Left cardiac atrium (tissue), 4 donors: ENCODE data around the gene MRPL19. TPM values are rescaled to one million over a fixed set of nuclear protein-coding genes. Genes with fewer than 3 reads are reported as not detected.
A peak's percentile ranks its signal among the peaks of the same experiment; 100 is the strongest.
"Not testable (repeated sequence)": the region's sequence is repeated elsewhere in the genome, so short reads cannot be mapped to it uniquely, and the experiment has no call there.

Experiments used
- ATAC-seq, 2 donors: fragments of 200-7000 bp; cut with Tn5 transposase; one replicate each; pipeline ENCODE4 v1.9.1; 2020; ENCODE audit warnings: mild to moderate bottlenecking in 2 of 2, moderate library complexity in 2 of 2
- DNase-seq: peaks from one replicate; pipeline ENCODE4 v3.0.0-alpha.2; 2020
- intact Hi-C, 2 donors: fragments of 100-400 bp; cut with DNase I; formaldehyde crosslinking; loops; one replicate each; pipeline versions ENCODE4 v1.14.1 to v1.15.1; 2022 to 2023
- total RNA-seq, 2 donors: library from RNA; stranded (reverse); fragmentation: NEBNext Ultra II Directional; extraction: Animal tissue kit (Norgen Biotek cat#: 25700); gene quantifications; one replicate each; pipeline ENCODE4 v1.2.1, GENCODE V29; 2021
- donor health status: DM: no; HTN: yes; CAD: no.
- donor health status: DM: no; HTN: yes; CAD: no; lungs with severe emphysema.
- donor health status: DM: yes; HTN: yes; CAD: no.
- donor health status: Dilated cardiomyopathy.

The MRPL19 gene
- total RNA-seq, 2 donors from 2014 or later: 40.4 to 46.1 TPM

DNA sequence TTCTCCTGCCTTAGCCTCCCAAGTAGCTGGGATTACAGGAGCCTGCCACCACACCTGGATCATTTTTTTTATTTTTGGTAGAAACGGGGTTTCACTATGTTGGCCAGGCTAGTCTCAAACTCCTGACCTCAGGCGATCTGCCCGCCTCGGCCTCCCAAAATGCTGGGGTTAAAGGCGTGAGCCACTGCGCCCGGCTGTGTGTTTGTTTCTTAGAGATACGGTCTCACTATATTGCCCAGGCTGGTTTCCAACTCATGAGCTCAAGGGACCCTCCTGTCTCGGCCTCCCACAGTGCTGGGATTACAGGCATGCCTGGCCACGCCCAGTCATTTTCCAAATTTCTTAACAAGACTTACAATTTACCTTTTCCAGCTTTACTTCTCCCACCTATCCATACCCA is 940 bp upstream of the MRPL19 start:
- intact Hi-C loops: no loop called here
- ATAC-seq (no peak), DNase-seq (no peak)

DNA sequence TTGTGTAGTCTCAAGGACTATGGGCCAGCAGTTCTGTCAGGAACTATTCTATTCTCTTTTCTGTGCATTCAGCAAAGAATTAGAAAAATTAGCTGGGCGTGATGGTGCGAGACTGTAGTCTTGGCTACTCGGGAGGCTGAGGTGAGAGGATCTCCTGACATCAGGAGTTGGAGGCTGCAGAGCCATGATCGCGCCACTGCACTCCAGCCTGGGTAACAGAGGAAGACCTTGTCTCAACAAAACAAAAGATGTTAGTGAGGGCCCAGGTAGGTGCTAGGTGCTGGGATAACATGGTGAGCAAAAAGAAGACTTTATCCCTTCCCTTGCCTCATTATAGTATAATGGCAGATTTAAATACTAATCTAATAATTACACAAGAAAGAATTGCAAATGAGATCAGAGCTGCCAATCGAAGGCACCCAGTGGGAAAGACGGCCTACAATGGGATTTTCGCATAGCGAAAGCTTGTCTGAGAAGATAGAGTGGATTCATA is 447 bp upstream of the MRPL19 start:
- intact Hi-C loops: no loop called here

DNA sequence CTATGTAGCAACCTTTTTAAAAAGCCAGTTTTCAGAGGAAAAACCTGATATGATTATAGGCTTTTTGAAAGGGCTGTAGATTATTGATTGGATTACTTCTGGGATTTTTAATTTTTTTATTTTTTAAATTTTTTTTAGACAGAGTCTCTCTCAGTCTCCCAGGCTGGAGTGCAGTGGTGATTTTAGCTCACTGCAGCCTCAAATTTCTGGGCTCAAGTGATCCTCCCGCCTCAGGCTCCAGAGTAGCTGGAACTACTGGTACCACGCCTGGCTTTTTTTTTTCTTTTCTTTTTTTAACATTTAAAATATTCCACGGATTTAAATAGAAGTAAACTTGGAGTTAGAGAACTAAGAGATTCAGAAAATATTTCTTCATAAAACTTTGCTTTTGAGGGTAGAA is 1.2 kb downstream of the MRPL19 start:
- DNase-seq (no peak), ATAC-seq (no peak)
- intact Hi-C loops: no loop called here

More for the DNA sequence above, 447 bp upstream of the MRPL19 start:
- peak in 1 of 2 donors; percentile 2 for ATAC-seq
- DNase-seq: no peak

DNA sequence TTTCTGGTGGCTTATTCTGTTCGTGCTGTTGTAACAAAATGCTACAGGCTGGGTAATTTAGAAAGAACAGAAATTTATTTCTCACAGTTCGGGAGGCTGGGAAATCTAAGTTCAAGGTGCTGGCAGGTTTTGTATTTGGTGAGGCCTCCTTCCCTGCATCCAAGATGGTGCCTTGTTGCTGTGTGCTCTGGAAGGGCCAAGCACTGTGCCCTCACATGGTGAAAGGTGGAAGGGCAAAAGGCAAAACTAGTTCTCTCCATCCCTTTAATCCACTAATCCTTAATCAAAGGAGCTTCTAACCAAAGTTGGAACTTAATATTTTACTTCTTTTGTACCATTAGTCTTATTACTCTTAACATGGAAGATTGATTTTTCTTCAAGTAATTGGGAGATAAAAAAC is 7.4 kb downstream of the MRPL19 start:
- no peak for DNase-seq
- no peak for ATAC-seq
- intact Hi-C loops: no loop called here

DNA sequence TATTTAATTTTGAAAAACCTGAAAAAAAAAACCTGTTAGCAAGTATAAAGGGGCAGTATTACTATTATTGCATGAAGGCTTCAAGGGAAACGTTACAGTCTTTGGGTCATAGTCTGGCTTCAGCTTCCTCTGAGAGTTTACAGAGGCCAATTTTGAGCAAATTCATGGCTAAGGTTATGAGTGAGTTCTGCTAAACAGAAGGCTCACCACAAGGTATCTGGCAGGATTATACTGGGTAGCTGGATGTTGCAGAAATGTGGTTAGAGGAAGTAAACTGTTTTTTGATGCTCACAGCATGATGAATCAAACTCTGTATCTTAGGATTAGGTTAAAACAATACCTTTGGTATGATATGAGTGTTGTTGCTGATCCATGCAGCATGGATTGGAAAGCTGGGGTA is 9.3 kb downstream of the MRPL19 start:
- no peak for ATAC-seq
- no peak for DNase-seq
- intact Hi-C loops: no loop called here

DNA sequence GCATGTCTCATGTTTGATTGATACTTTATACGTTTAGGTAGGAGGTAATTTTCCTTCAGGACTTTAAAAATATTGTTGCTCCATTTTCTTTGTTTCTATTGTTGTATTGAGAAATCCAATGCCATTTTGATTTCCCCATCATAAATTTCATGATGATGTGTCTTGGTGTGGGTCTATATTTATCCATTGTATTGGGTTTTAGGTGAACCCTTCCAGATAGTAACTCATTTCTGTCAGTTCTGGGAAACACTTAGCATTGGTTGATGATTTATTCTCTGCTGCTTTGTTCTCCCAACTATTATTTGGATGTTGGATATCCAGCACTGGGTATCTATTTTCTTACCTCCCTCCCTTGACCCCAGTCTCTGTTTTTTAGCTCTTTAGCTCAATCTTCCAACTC is 10.0 kb downstream of the MRPL19 start:
- intact Hi-C loops: no loop called here
- no peak for DNase-seq
- ATAC-seq: no peak

DNA sequence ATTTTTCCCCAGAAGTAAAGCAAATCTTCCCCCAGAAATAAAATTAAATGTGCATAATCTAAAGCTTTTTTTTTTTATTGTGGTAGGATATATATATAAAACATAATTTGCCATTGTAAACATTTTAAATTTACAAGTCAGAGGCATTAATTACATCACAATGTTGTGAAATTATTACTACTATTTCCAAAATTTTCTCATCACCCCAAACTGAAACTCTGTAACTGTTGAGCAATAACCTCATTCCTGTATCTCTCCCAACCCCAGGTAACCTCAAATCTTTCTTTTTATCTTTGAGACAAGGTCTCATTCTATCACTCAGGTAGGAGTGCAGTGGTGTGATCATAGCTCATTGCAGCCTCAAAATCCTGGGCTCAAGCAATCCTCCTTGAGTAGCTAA is 11.2 kb downstream of the MRPL19 start:
- intact Hi-C loops: no loop called here
- DNase-seq (no peak), ATAC-seq (no peak)

DNA sequence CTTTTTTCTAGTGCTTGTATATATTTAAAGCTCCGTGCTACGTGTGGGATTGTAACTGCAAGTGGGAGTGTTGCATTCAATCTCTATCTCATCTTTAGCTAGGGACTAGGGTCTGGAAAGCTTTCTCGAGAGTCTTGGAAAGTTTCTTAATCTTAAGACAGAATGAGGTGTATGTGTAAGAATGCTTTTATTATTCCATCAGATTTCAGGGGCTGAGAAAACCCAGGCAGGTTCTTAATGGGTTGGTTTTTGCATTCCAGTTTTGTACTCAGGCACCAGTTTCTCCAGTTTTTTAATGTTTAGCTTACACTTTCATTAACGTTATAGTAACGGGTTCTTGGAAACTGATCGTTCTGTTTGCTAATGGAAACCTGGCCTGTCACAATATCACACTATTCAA is 20.3 kb downstream of the MRPL19 start:
- ATAC-seq (no peak), DNase-seq (no peak)
- intact Hi-C loops: no loop called here

DNA sequence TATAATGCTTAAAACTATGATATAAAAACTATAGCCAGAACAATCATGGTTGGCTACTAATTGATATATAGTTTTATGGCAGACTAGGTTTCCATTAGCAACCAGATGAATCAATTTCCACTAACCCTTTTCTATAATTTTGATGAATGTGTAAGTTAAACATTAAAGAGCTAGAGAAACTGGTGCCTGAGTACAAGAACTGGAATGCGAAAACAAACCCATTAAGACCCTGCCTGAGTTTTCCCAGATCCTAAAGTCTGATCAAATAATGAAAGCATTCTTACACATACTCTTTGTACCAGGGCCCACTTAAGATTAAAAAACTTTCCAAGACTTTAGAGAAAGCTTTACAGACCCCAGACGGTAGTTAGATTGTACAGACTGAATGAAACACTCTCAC is 21.3 kb downstream of the MRPL19 start:
- ATAC-seq (no peak), DNase-seq (no peak)
- intact Hi-C loops: no loop called here

DNA sequence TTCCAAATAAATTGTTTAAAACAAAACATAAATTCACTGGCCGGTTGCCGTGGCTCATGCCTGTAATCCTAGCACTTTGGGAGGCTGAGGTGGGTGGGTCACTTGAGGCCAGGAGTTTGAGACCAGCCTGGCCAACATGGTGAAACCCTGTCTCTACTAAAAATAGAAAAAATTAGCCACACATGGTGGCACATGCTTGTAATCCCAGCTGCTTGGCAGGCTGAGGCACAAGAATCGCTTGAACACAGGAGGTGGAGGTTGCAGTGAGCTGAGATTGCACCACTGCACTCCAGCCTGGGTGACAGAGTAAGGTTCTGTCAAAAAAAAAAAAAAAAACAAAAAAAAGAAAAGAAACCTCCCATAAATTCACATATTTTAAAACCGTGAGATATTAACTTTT is 28.8 kb downstream of the MRPL19 start:
- DNase-seq: not testable (repeated sequence)
- peak in 1 of 2 donors; percentile 23 for ATAC-seq
- intact Hi-C loops: loop anchor here in 1 of 2 donors (5.0 kb wide), 1 partner anchor 33 kb away; no protein-coding TSS in a partner anchor

DNA sequence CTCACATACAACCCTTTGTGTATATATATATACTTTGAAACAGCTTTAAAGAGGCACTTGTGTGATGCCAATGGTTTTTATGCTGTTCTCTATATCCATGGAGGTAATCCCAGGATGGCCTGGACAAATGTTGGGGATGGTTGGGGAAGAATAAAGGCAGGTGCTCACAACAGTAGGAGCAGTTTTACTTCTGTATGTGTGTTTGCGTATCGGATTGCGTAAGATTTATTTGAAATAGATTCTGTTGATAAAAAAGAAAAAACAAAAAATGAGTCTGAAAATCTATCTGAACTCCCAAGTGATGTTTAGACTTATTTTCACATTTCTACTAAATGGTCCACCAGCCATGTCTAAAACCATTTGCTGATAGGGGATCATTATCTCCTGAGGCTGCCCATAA is 29.3 kb downstream of the MRPL19 start:
- intact Hi-C loops: loop anchor here in 1 of 2 donors (5.0 kb wide), 1 partner anchor 34 kb away; no protein-coding TSS in a partner anchor
- ATAC-seq (no peak), DNase-seq (no peak)

DNA sequence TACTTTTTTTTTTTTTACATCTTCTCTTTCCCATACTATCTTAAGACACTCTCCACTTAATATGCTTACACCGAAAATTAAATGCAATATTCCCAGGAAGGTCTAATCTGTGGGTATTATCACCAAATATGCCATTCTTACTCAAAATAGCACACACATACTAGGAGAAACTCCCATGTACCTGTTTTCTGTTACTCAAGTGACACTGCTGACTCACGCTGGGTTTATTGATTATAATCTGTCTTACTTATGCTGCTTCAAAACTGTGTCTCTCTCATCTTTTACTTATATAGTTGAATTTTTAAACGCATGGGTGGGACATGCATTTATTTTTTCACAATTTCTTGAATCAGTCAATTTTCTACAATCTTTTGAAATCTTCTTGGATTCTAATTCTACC is 29.9 kb downstream of the MRPL19 start:
- ATAC-seq: no peak
- no peak for DNase-seq
- intact Hi-C loops: loop anchor here in 1 of 2 donors (5.0 kb wide), 1 partner anchor 34 kb away; no protein-coding TSS in a partner anchor

DNA sequence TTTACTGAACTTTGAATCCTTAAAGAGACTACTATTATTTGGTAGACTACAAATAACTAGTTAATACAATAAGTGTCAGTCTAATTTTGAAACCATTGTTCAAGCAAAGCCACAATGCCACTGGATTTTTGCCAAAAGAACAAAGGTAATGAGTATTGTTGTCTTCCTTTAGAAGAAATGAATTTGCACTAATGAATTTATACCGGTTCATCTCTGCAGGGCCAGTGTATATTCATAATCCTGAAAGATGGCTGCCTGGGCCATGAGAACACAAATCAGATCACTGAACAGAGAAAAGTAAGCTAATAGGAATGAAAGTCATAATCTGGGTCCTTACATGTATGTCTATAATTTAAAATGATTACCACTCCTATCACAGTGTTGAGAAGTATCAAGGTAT is 33.0 kb downstream of the MRPL19 start:
- intact Hi-C loops: loop anchor here in 1 of 2 donors (5.0 kb wide), 1 partner anchor 37 kb away; no protein-coding TSS in a partner anchor
- no peak for DNase-seq
- no peak for ATAC-seq

DNA sequence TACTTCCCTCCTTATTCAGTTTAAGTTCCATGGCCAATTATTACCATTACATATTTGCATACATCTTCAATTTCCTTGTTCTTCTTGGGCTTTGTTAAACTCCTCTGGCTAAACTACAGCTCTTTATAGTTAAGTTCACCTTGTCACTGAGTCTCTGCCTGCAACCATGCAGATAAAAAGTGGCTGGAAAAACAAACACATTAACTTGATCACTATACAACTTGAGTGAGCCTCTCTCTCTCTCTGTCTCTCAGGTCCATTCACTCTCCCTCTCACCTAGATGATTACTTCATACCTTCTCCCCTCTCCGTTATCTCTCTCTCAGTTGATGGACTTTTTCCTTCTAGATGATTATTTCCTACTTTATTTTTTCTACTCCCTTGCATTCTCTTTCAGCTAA is 33.8 kb downstream of the MRPL19 start:
- ATAC-seq: no peak
- intact Hi-C loops: no loop called here
- DNase-seq: no peak

DNA sequence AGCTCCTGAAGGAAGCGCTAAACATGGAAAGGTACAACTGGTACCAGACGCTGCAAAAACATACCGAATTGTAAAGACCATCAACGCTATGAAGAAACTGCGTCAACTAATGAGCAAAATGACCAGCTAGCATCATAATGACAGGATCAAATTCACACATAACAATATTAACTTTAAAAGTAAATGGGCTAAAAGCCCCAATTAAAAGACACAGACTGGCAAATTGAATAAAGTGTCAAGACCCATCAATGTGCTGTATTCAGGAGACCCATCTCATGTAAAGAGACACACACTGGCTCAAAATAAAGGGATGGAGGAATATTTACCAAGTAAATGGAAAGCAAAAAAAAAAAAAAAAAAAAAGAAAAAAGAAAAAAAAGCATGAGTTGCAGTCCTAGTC is 36.8 kb downstream of the MRPL19 start:
- DNase-seq, intact Hi-C loops, ATAC-seq: not testable (repeated sequence)

DNA sequence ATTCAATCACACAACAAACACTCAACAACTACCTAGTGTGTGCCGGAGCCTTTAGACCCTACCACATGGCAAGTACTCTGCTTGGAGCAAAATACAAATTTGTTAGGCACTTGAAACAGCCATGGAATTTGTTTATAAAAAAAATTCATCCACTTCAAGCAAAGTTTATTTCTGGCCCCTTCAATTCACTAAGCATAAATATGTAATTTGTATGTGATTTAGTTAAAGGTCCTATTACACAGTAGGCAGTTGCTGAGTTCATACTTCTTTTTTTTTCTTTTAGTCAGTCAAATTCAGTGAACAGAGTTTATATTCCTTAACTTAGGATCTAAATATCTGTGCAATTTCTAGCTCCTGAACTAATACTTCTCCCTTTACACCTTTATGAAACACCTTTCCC is 41.6 kb downstream of the MRPL19 start:
- ATAC-seq (no peak), DNase-seq (no peak)
- intact Hi-C loops: no loop called here

DNA sequence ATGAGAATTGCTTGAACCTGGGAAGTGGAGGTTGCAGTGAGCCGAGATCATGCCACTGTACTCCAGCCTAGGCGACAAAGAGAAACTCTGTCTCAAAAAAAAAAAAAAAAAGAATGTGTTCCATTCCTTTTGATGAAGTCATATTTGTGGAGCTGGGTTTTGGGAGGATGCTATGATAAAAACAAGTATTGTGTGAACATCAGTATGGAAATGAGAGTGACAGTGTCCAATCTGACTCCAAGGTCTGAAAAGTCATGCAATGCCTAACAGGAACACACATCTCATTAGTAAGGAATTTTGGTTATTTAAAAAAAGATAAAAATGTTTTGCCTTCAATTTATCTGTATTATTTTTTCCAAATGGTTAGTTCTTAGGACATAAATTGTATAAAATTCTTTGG is 52.3 kb downstream of the MRPL19 start:
- ATAC-seq: no peak
- no peak for DNase-seq
- intact Hi-C loops: no loop called here

DNA sequence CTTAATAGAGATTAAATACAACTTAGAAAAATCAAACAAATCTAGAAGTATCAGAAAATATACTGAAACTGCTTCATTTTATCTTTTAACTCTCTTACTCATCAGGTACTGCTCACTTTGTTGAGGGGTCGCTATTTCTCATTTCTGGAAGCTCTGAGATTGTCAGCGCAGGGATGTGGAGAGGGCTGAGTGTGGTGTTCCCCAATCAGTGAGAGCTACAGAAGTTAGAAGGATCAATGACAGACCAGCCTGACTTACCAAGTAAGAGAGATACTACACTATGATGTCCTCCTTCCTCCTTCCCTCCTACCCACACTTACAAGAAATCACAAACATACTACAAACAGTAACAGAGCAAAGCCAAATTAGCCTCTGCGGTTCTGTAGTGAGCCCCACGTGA is 56.0 kb downstream of the MRPL19 start:
- DNase-seq: no peak
- ATAC-seq: no peak
- intact Hi-C loops: no loop called here

DNA sequence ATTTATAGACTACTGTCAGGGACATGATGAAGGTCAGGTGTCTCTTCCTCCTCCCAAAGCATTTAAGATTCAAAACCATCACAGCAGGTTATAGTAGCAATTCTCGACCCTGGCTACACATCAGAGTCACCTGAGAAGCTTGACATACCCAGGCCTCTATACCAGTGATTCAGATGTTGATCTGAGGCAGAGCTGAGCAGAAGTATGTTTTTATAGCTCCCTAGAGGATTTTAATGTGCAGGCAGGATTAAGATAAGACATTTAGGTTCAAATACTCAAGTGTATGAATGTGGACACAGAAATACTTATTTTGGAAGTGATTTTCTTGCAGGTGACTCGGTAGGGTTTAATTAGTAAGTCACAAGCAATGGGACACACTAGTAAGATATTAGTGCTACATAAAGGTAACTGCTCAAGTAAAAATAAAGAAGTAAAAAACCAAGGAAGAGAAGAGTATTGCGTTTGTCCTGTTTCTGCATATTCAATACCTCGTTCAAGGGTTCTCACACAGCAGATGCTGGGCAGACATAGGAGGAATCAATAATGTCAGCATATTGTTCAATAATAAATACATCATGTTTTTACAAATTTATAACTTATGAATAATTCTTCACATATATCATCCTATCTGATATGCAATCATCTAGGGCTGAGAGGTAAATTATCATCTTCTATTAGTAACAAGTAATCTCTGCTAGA is 57.2 kb downstream of the MRPL19 start:
- ATAC-seq: no peak
- intact Hi-C loops: no loop called here

DNA sequence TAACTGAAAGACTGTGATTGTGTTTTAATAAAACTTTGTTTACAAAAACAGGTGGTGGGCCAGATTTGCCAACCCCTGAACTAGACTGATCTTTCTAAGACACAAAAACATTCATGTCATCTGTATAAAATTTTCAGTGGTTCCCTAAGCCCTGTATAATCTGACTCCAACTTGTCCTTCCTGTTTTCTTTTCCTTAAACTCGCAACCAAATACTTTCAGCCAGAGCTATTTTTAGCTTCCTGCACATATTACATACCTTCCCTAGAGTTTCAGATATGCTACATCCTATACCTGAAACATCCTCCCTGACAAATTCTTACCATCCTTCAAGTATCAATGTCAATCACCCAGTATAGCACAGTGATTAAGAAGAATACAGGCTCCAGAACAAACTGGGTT is 59.3 kb downstream of the MRPL19 start:
- intact Hi-C loops: no loop called here
- no peak for ATAC-seq
- no peak for DNase-seq

More for the DNA sequence above, 57.2 kb downstream of the MRPL19 start:
- DNase-seq: no peak

DNA sequence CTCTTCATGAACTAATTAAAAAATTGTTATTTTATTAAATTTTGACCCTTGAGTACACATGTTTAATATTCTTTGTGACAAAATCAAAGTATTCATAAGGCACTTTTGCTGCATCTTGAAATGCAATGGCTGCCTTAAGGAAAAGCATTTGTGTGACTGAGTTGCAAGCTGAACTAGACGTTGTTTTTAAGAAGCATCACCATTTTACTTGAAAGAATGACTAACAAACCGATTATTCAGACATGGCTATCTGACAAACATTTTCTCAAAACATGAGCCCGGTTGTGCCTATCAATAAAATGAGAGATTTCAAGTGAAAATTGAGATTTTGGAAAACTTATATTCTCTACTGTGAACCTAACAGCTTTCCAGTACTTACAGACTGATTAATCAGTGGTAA is 61.3 kb downstream of the MRPL19 start:
- DNase-seq: no peak
- ATAC-seq: no peak
- intact Hi-C loops: no loop called here
